Measurements from ENCODE around the gene C10orf95.

C10orf95 gene

DNA sequence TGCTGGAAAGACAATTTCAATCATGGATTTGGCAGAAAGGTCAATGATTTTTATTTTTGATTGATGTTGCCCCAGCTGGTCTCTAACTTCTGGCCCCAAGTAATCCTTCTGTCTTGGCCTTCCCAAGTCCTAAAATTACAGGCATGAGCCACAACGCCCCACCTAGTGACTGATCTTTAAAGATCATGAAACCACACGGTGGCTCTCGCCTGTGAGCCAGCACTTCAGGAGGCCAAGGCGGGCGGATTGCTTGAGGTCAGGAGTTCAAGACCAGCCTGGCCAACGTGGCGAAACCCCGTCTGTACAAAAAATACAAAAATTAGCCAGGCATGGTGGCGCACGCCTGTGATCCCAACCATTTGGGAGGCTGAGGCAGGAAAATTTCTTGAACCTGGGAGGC is 12.6 kb upstream of the C10orf95 start:
- DNase-seq = no peak

DNA sequence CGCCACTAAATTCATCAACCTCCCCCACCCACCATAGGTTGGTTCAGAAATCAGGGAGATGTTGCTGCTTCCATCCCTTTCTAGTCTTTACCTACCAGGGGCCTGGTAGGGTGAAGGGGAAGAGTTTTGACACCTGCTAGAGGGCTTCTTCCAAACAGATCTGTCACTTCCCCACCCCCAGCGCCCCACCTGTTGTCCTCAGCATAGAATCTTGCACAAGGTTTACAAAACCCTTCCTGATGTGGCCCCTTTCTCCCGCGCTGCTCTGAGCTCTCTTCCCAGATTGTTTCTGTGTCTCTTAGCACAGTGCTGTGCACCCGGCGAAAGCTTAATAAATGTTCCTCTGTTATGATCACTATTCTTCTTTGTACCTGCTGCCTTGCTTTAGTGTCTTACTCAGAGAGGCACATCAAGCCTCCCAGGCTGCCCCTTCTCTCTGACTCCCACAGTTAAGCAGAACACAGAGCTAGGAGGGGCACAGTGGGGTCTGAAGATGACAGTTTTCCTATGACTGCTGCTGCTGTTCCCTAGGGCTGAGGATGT is 11.2 kb upstream of the C10orf95 start:
- DNase-seq = no peak

DNA sequence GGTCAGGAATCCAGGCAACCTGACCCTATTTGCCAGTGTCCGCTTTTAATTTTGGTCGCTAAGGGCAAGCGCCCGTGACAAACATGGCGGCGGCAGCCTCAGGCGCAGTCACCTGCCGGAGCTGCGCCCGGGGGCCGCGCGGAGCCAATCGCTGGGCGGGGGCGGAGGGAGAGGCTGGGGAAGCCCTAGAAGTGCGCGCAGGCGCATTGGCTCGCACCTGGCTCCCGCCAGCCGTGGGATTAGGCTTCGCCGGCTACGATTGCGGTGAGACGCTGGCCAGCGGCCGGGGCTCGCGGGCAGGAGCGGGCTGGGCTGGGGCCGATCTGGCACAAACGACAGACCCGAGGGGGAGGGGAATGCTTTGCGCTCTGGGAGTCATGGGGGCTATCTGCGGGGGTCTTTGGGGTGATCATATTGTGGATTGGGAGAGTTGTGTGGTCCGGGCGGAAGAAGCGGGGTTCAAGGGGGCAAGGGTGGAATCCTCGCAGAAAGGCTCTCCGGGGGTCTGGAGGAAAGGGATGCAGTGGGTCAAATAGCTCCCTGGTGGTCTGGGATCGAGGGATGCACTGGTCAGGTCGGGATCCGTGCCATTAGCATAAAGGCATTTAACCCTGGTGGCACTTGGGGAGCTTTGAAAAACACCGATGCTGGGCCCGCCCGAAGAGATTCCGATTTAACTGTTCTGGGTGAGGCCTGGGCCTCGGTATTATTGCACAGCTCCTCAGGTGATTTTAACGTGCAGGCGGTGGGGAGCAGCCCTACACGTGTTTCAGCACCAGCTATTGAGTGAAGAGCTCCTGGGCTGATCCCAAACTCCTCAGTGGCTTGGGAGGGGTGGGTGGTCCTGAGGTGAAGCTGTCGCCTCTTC is 10.1 kb upstream of the C10orf95 start:
- DNase-seq = peak; percentile 34

DNA sequence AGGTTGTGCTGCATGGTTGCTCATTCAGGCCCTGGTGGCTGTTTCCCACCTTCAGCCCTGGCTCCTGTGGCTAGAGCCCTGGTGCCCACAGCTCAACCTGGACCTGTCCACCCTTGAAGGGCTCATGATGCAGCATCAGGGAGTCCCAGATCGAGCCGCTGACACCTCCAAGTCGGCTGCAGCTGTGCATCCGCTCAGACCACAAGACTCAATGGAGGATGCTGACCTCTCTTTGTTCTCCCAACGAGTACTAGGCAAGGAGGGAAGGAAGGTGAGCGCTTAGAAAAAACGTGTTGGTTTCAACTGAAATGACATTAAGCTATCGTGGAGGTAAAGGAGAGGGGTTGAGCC is 9.5 kb upstream of the C10orf95 start:
- DNase-seq = no peak

DNA sequence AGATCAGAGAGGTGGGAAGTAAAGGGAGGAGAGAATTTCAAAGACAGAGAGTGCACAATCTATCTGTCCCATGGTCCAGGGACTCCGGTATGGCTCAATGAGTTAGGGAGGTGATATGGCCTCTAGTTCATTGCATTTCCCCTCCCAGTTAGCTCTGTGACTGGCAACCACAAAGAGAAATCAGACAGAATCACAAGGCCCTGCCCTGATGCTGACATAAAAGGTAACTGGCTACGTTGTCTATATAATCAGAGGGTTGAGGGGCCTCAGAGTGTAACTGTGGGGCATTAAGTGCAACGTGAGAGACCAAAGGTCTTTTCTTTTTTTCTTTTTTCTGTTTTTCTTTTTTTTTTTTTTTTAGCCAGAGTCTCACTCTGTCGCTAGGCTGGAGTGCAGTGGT is 7.3 kb upstream of the C10orf95 start:
- DNase-seq = no peak

DNA sequence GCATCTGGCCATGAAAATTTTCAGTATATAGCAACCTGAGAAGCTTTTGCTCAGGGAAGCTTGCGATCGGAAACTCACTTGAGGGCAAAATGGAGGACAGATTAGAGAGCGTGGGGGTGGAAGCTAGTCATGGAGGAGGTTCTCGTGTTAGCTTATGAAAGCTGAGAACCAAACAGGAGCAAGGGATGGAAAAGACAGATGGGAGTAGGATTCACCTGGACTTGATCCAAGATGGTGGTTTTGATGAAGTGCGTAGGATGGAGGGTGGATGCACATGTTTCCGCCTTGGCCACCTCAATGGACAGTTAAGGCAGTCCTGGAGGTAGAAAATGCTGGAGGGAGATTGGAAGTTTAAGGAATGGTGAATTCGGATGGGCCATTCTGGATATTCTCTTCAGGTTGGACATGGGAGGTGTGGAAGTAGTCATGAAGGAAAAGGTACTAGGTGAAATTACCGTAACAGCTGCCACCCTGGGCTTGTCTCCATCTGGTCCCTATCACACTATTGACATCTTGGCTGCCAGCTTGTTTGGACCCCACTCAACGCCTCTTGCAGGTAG is 6.3 kb upstream of the C10orf95 start:
- no peak for DNase-seq

DNA sequence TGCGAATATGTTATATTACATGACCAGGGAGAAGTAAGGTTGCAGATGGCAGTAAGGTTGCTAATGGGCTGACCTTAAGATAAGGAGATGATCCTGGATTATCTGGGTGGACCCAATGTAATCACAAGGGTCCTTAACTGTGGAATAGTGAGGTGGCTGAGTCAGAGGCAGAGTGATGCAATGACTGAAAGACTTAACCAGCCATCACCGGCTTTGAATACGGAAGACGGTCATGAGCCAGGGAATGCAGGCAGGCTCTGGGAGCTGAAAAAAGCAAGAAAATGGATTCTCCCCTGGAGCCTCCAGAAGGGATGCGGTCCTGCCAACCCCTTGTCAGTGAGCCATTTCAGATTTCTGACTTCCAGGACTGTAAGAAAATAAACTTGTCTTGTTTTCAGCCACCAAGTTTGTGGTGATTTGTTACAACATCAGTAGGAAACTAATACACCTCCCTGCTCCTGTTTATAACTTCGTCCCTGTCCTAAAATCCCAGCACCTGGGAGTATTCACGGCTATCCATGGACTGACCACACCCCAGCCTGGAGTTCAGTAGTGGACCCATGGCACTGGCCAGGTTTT is 4.6 kb upstream of the C10orf95 start:
- no peak for DNase-seq

DNA sequence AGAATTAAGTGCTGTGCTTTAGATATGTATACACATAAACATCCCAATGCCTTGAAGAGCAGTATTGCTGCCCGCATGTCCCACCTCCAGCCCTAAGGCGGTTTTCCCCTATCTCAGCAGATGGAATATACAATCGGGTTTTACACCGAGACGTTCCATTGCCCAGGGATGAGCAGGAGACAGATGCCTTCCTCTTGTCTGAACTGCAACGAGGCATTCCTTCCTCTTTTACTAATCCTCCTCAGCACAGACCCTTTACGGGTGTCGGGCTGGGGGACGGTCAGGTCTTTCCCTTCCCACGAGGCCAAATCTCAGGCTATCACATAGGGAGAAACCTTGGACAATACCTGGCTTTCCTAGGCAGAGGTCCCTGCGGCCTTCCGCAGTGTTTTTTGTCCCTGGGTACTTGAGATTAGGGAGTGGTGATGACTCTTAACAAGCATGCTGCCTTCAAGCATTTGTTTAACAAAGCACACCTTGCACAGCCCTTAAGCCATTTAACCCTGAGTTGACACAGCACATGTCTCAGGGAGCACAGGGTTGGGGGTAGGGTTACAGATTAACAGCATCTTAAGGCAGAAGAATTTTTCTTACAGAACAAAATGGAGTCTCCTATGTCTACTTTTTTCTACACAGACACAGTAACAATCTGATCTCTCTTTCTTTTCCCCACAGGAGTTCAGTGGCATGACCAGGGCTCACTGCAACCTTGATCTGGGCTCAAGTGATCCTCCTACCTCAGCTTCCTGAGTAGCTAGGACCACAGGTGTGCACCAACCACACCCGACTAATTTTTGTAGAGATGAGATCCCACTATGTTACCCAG is 3.5 kb upstream of the C10orf95 start:
- peak; percentile 0 for DNase-seq

DNA sequence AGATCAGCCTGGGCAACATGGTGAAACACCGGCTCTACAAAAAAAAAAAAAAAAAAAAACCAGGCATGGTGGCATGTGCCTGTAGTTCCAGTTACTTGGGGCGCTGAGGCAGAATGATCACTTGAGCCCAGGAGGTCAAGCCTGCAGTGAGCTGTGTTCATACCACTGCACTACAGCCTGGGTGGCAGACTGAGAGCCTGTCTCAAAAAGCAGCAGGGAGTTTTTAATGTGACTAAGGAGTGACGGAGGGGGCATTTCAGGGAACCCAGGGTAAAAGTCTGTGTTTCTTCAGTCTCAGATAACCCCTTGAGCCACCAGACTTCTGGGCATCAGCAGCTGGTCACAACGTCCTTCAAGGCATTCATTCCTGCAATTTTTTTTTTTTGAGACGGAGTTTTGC is 2.2 kb upstream of the C10orf95 start:
- DNase-seq = no peak

DNA sequence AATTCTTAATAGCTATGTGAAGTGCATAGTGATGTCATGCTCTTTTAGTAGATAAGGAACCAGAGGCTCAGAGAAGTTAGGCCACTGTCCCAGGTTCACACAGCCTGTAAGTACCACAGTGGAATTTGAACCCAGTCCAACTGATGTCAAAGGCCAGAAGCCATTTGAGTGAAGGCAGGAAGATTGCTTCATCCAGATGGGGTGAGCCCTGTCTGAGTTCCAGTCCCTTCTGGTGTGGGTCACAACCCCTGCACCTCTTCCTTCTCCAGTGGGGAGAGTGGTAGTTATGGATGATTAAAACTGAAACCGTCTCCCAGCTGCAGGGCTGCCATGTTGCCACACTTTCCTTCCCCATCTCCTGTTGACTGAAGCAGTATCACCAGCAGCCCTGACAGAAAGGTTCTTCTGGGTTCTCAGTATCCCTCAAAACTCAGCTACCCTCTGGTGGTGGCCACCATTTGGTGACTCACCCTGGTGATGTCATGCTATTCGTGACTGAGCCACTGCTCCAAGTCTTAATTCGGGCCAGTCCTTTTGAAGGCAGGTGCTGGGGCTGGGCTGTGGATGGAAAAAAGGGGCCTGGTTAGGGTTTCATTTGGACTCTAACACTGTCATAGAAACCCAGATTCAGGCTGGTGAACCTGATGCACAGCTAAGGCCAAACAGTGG is 1.5 kb upstream of the C10orf95 start:
- no peak for DNase-seq

DNA sequence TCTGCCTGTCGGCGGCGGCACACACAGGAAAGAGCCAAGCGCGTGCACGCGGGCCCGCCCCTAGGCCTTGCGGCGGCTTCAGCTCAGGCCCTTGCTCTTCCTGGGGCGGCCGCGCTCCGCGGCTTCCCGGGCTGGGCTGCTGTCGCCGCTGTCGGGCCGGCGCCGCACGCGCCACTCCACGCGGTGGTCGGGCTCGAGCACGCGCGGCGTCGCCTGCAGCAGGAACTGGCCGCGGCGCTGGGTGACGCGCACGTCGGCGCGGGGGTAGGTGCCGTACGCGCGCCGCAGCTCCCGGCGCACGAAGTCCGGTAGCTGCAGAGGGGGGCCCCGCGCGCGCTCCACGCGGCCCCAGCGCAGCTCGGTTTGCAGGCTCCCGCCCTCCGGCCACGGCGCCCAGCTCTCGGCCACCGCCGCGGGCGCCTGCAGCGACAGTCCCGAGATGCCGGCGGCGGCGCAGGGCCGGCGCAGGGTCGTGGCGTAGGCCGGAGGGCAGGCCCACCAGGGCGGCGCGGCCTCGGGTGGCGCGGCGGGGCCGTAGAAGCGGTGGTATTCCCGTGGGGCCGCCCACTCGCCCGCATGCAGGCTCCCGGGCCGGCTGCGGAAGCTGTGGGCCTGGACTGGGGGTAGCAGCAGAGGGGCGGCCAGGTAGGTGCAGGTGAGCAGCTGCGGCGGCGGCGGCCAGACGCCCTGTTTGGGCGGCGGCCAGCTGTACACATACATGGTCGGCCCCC is 804 bp downstream of the C10orf95 start:
- peak; percentile 19 for DNase-seq

DNA sequence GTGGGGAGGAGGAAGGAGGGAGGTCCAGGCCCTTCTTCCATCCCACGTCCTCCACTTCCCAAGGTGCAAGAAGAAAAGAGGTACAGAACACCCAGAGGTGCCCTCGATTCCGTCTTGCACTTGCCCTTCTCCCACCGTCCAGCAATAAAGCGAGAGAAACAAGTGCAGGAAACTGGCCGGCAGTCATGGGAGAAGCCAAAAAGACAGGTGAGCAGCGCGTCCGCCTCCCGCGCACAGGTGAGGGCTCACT is 1.3 kb downstream of the C10orf95 start:
- DNase-seq = no peak

DNA sequence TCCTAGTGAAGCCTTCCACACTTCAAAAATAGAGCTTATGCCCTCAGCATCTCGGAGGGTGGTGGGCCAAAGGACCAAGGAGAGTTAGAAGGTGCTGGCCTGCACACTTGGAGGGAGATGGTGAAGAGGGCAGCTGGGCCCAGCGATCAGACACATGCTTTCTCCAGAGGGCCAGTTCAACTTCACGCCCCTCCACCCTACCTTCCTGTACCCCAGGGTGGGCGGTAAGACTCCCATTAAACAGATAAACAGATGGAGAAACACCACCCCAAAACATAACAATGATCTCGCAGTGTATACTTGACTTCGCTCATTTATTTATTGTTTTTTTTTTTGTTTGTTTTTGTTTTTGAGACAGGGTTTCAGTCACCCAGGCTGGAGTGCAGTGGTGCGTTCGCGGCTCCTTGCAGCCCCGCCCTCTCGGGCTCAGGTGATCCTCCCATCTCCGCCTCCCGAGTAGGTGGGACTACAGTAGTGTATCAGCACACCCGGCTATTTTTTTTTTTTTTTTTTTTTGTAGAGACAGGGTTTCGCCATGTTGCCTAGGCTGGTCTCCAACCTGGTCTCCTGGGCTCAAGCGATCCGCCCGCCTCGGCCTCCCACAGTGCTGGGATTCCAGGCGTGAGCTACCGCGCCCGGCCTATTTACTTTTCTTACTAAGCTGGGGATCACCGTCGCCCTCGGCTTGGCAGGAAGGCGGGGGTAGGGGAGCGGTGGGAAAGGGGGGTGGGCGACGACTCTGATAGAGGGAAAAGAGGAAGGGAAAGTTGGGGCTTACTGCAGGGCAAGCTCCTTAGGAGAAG is 1.8 kb downstream of the C10orf95 start:
- peak; percentile 0 for DNase-seq

DNA sequence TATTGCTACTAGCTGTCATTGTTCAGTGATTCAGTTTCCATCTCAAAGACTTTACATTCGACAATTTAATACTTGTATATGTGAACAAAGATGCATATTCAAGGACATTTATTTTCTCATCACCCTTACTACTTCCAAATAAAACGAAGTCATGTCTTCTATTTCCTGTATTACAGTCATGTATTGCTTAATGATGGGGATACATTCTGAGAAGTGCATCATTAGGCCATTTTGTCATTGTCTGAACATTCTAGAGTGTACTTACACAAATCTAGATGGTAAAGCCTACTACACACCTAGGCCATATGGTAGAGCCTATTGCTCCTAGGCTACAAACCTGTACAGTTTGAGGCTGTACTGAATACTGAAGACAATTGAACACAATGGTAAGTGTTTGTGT is 6.5 kb downstream of the C10orf95 start:
- DNase-seq = no peak

DNA sequence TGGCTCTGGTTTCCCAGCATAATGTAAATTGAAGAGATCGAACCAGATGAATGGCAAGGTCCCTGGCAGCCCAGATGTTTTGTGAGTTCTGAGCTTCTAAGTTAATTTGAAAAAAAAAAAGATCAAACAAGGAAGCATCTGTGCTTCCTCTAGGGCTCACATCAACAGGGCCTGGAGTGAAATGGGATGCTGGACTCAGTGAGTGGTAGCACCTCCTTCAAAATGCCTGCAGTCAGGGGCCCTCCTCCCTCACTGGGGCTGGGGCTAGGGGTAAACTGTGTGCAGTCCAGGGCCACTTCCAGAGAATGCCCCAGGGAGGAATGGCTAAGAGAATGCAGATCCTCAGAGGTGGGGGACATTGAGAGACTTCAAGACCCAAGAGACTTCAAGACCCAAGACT is 13.0 kb downstream of the C10orf95 start:
- no peak for DNase-seq

DNA sequence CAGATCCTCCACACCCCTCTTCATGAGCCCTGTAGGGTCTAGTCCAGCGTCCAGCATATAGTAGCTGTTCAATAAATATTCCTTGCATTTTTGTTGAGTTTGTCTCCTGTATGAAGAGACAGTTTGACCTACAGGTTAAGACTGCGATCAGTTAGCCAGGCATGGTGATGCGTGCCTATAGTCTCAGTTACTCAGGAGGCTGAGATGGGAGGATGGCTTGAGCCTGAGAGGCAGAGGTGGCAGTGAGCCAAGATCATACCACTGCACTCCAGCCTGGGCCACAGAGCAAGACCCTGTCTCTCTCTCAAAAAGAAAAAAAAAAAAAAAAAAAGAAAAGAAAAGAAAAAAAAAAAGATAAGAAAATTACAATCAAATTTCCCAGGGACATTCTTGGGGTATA is 13.8 kb downstream of the C10orf95 start:
- no peak for DNase-seq

DNA sequence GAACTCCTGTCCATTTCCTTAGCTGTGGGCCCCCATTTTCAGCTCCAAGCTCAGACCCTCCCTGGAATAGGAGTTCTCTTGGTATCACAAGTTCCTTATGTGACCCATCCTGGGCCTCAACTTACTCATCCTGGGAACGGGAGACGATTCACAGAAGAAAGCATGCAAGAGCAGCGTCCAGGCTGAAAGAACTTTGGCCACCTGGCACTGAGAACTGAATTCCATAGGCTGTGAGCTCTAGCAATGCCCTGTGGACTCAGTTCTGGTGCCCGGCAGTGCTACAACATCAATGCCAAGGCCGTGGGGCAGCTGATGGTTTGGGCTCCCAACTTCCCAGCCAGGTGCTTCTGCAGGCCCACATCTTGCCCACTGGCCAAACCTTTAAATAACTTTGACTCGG is 15.0 kb downstream of the C10orf95 start:
- DNase-seq = no peak

DNA sequence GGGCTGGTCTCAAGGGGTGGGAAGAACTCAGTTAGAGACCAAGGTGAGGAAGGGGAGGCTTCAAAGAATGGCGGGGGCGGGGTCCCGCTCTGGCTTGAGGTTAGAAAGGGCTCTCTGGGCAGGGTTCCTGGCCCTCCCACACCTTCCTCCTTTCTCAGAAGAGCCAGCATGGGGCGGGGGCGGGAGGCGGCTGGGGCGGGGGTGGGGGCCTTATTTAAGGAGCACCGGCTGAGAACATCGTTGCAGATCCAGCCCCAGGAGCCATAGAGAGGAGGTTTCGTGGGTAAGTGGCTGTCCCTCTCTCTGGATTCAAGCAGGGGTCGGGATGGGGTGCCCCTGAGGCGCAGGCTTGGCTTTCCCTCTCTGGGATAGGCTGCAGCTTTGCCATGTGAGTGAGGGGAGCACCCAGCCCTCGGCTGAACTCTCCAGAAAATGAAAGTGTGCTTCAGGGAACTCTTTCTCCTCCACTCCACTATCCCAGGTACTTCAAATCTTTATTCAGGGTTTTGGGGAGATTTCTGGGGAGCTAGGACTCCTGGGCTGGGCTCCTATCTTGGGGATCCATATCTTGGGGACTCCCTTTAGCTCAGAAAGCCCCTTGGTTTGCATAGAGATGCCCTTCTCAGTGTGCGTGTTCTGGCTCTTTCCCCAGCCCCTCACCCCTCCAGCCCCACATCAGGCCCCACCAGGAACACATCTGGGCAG is 15.7 kb downstream of the C10orf95 start:
- no peak for DNase-seq

DNA sequence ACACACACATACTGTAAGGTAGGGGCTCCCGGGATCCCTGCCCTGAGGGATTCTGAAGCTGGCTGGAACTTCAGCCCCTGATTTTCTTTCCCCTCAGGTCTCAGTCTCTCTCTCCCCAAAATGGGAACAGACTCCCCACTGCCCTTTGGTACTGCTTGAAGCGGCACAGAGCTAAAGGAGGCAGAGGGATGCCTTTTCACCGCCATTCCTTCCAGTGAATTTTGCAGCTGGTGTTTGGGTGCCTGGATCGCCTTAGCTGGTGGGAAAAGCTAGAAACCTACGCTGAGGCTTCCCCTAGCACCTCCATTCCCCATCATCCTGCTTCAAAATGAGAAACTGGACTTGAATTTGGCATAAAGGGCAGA is 16.2 kb downstream of the C10orf95 start:
- DNase-seq = no peak

DNA sequence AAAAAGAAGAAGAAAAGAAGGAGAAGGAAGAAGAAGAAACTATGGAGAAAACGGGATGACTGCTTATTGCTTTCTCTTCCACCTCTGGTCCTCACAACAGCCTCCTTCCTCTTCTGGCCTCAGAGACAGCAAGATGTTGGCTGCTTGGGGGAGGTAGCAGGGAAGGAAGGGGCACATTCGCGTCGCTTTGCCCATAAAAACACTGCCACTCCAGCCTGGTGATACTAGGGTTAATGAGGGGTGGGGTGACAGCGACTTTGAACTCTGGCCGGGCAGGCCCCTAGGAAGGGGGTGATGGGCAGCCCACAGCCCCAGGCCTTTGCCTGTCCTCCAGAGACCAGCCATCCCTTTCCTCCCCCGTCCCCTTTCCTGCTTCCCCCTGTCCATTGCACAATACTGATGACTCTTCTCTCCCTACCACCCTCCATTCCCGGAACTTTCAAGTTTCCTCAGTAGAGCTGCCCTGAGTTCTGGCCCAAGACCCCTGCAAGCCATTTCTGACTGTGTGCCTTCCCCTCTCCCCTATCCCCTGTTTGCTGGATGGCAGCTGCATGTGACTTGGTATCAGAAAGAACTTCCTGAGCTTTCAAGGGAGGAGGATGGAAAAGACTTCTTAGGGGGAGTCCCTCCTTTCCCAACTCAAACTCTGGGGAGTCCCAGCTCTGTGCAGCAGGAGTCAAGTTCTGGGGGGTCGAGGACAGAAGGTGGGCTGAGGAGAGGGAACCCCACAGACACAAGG is 16.8 kb downstream of the C10orf95 start:
- no peak for DNase-seq
